NCI-H2171 (cell line): ENCODE measurements around the gene NAV1.
"Not testable (repeated sequence)": the region's sequence is repeated elsewhere in the genome, so short reads cannot be mapped to it uniquely, and the experiment has no call there.

Experiments used
- DNase-seq: peaks from one replicate; lab custom pipeline; 2025; lab: John Stamatoyannopoulos, UW

Gene NAV1

DNA sequence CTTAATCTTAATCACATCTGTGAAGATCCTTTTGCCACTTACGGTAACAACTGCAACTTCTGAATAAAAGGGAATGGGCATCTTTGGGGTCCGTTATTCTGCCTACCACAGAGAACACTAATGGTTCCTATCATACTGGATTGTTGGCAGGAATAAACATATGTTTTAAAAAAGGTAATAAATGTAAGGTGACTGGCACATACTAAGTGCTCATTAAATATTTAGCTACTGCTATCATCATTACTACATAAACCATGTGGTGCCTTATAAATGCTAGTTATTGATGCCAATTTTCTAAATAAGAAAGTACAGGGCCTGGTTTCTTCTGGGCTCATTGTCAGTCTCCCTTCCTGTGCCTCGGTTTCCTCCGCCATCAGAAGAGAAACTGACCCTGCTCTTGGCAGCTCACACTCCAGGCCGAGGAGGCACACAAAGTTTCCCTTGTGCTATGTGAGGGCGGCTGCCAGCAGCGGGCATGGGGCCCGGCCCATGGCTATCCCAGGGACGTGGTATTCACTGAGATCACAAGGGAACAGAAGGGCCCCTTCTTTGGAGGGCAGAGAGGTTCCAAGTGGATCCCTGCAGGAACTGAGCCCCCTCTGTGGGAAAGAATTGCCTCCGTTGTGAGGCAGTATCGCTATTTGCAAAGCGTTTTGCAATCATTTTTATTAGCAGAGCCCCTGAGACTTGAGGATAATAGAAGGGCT is 26.2 kb downstream of the NAV1 start:
- DNase-seq = no peak

GRCh38 chr1:201565771-201566528 is 27.0 kb downstream of the NAV1 start:
- DNase-seq = no peak

- no peak for DNase-seq
Measured at GRCh38 chr1:201566529-201566823, 27.5 kb downstream of the NAV1 start.

DNA sequence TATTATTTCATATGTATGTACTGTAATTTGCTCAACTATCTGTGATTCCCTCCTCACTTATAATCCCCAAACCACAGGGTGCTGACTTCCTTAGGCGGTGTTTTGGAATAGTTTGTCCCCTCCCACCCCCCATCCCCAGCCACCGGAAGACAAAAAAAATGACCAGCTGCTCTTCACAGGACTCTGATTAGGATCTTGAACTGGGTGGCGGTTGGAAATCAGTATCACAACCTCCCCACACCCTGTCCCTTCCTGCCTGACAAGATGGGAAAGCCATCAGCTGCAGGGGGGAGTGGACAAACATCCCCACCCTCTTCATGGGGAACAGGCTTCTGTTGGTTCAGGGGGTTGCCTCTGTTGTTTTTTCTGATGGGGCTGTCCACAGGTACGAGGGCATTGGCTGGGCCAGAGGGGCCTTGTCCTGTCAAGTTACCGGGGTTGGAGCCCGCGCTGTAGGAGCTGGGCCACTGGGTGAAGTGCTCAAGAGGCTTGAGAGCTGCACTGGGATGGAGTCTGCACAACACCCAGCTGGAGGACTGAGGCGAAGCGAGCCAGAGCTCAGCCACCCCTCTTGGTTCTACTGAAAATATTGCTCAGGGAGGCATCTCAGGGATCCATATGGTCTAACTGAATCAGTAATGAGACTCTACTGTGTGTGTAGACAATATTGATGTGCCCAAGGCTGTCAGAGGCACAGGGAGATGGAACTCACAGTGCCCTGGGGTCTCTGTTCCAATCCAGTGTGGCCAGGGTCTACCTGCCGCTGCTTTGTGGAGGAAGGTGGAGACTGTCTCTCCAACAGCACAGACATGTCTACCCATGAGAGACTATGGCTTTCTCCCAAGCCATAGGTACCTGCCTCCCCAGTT is 28.2 kb downstream of the NAV1 start:
- DNase-seq = no peak

GRCh38 chr1:201568265-201568664 is 29.3 kb downstream of the NAV1 start:
- DNase-seq = no peak

DNA sequence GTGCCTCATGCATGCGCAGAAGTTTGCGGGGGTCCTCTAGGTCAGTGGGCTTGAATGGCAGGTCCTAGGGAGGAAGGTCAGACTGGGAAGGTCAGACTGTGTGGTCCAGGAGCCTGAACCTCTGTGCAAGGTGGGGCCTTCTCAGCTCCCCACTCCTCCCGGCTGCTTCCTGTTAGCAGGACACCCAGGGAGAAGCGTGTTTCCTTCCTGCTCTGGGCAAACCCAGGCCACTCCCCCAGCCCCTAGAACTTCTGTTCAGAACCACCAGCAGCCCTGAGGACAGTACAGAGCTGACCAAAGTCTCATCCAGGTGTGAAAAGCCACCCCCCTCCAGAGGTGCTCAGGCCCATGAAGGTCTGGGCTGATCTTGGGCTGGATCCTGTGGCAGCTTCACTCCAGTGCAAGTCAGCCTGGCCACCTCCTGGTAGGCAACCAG is 29.9 kb downstream of the NAV1 start:
- DNase-seq = no peak

DNA sequence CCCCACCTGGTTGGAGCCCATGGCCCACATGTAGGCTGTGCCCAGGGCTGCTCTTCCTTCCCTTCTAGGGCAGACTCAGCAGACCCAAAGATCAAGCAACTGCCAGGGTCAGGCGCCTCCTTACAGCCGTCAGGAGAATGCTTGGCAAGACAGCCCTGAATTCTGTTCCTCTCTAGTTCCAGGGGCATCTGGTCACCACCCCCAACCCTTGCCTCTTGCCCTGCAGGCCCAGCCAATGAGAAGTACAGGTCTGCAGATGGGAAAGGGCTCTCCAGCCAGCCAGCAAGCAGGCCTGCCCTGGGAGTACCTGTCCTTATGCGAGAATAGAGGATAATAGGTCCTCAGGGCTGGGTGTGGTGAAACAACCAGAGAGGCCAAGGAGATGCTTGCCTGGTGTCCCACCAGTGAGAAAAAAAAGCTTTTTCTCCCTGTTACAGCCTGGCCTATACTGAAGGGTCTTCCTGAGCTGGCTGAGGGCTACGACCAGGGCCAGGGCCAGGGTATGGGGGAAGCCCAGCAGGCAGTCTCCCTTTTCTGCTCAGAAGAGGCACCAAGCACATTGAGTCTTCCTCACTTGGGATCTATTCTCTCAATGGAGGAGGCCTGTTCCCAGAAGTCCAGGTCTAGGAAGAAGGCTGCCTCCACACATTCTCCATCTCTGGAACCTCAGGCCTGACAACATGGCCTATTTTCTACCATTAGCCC is 31.4 kb downstream of the NAV1 start:
- DNase-seq = no peak

- no peak for DNase-seq
Measured at GRCh38 chr1:201570886-201571624, 32.1 kb downstream of the NAV1 start.

- no peak for DNase-seq
Measured at GRCh38 chr1:201573030-201573429, 34.1 kb downstream of the NAV1 start.

GRCh38 chr1:201573923-201574322 is 35.0 kb downstream of the NAV1 start:
- no peak for DNase-seq

- DNase-seq = no peak
Measured at GRCh38 chr1:201575912-201576311, 37.0 kb downstream of the NAV1 start.

GRCh38 chr1:201576914-201577313 is 38.0 kb downstream of the NAV1 start:
- DNase-seq = no peak

DNA sequence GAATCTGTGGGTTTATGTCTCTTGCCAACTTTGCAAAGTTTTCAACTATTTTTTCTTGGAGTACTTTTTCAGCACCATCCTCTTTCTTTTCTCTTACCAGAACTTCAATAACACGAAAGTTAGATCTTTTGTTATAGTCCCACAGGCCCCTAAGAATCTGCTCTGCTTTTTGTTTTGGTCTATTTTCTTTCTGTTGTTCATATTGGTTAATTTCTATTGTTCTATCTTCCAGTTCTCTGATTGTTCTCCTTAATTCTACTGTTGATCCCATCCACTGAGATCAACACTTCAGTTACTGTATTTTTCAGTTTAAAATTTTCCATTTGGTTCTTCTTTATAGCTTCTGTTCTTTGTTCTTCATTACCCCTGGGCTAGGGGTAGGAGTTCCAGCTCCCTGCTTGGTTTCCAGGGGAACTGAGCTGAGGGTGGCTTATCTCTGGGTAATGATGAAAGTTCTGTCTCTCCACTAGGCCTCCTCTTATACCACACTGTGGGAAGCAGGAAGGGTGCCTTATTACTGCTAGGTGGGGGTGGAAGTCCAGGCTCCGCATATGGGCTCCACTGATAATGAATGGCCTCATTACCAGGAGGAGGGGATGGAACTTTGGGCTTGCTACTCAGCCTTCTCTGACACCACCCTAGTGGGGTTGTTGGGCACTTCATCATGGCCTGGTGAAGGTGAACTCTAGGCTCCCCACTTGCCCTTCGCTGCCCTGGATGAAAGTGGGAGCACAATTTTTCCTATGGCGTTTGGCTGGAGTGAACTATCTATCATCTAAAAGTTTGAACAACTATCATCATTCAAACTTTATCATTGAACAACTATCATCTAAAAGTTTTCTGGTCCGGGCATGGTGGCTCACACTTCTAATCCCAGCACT is 39.3 kb downstream of the NAV1 start:
- no peak for DNase-seq

GRCh38 chr1:201581371-201581770 is 42.4 kb downstream of the NAV1 start:
- DNase-seq = not testable (repeated sequence)

- no peak for DNase-seq
Measured at GRCh38 chr1:201582705-201583442, 43.9 kb downstream of the NAV1 start.

DNA sequence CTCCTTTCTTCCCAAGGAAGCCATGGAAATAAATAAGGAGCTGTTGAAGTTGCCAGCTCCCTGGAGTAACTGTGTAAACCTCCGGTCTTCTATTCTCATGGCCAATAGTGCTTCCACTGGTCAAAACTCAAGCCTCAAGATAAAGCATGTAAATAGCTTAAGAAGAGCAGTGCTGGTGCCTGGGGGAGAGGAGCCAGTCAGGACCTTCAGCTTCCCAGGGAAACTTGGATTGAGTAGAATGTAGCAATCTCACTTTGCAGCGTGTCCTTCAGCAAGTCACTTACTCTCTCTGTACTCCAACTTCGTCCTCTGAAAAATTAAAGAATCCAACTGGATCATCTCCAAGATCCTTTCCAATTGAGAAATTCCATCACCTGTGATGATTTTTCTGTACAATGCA is 44.7 kb downstream of the NAV1 start:
- DNase-seq = no peak

DNA sequence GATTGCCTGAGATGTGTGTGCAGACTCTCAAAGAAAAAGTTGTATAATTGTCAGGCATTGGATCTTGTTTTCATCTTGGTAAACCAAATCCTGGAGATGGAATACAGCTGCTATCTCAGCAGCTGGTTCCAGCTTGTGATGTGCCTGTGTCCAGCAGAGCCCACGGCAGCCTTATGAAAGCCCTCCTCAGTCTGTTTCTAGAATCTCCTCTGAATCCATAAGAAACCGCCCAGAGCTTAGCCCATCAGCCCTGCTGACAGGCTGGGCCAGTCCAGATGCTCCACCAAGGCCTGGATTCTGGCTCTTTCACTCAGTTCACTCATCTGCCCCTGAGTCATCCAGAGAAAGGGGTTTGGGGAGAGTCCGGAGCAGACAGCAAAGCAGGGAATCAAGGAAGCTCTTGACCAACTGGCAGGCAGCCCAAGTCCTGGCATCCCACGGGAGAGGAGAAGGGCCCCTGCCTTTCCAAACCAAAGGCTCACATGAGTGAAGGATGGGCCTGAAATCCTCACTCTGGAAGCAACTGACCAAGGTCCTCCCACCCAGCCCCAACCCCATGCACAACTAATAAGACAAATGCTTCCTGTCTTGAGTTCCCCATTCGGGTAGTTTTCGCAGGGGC is 45.7 kb downstream of the NAV1 start:
- DNase-seq = no peak

DNA sequence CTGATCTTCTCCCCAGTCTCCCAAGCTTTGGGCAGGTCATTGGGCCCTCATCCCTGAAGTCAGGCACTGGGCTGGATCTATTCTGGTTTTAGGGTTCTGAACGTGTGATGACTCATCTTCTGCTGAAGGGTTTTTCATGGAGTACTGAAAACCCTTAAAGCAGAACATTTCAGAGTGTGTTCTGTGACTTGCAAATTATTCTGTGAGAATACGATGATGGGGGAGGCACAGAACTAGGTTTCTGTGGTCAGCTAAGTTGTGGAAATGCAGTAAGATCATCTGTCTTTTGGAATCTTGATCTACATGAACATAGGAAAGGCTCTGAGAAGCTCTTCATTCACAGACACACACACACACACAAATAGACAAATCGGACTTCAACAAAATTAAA is 46.2 kb downstream of the NAV1 start:
- no peak for DNase-seq

DNA sequence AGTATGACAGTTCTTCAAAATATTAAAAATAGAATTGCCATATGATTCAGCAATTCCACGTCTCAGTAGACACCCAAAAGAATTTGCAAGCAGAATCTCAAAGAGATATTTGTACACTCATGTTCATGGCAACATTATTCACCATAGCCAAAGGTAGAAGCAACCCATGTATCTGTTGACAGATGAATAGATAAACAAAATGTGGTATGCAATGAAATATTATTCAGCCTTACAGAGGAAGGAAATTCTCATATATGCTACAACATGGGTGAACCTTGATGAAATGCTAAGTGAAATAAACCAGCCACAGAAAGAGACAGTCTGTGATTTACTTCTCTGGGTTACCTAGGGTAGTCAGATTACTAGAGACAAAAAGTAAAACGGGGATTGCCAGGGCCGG is 47.0 kb downstream of the NAV1 start:
- DNase-seq = no peak
